H1 (cell line): ENCODE results near the gene HLA-DOB. TPM values are rescaled to one million over a fixed set of nuclear protein-coding genes. Genes with fewer than 3 reads are reported as not detected.

Source experiments
- CTCF ChIA-PET: fragments of 300-600 bp; sonication (Branson Sonifier 250); formaldehyde crosslinking; loops from one replicate; lab custom pipeline; 2021; ENCODE audit not compliant: partially characterized antibody; lab: Charles Lee
- POLR2A ChIA-PET: fragments of 300-600 bp; sonication (Branson Sonifier 250); formaldehyde crosslinking; loops from one replicate; lab custom pipeline; 2021; ENCODE audit warnings: inconsistent platforms; ENCODE audit not compliant: partially characterized antibody; lab: Charles Lee
- DNase-seq, 2 experiments: peaks; one replicate each; pipeline versions ENCODE4 v3.0.0 to v3.0.0-alpha.2; 2010 to 2022; ENCODE audit warnings: low spot score in 2 of 2, low read depth in 1 of 2, mixed read lengths in 1 of 2
- FAIRE-seq: peaks from 2 replicates; lab custom pipeline; 2011; peaks lifted over from hg19 to GRCh38; lab: Jason Lieb, UNC
- H2AFZ ChIP-seq: 2 replicates; pipeline ENCODE4 v1.8.1; 2012; ENCODE audit warnings: low read length, inconsistent platforms
- H2AK5ac ChIP-seq: 2 replicates; pipeline ENCODE4 v1.6.1; 2013; ENCODE audit warnings: low read depth, low read length
- H2BK120ac ChIP-seq: replicated peaks from 2 replicates; pipeline ENCODE3; 2013; ENCODE audit warnings: low read depth, low read length, inconsistent platforms
- H2BK12ac ChIP-seq: 2 replicates; pipeline ENCODE4 v1.6.1; 2013; ENCODE audit warnings: low read depth, low read length
- H2BK15ac ChIP-seq: 2 replicates; pipeline ENCODE4 v1.6.1; 2013; ENCODE audit warnings: low read length
- H2BK20ac ChIP-seq: 2 replicates; pipeline ENCODE4 v1.6.1; 2013; ENCODE audit warnings: low read length
- H2BK5ac ChIP-seq: 2 replicates; pipeline ENCODE4 v1.6.1; 2013; ENCODE audit warnings: low read depth, low read length
- H3K14ac ChIP-seq: 2 replicates; pipeline ENCODE4 v1.6.1; 2013; ENCODE audit warnings: inconsistent platforms; ENCODE audit not compliant: insufficient read length
- H3K18ac ChIP-seq: 2 replicates; pipeline ENCODE4 v1.6.1; 2013; ENCODE audit warnings: low read length; ENCODE audit errors: extremely low read depth
- H3K23ac ChIP-seq: 2 replicates; pipeline ENCODE4 v1.6.1; 2013; ENCODE audit warnings: inconsistent platforms; ENCODE audit not compliant: insufficient read length
- H3K23me2 ChIP-seq: 2 replicates; pipeline ENCODE4 v1.6.1; 2013; ENCODE audit warnings: low read depth, low read length
- H3K27ac ChIP-seq: 2 replicates; pipeline ENCODE4 v1.6.1; 2011; ENCODE audit warnings: low read depth, low read length, inconsistent platforms
- H3K27me3 ChIP-seq, 4 experiments: replicated peaks in 1 of 4; 1 replicate in 1 of 4; 2 replicates in 3 of 4; pipeline versions ENCODE4 v1.6.1 to v1.8.1; 2011 to 2013; ENCODE audit warnings: low read length in 3 of 4, mild to moderate bottlenecking in 3 of 4, inconsistent platforms in 2 of 4, mixed read lengths in 2 of 4, moderate library complexity in 1 of 4; ENCODE audit not compliant: control insufficient read depth in 3 of 4, insufficient read depth in 3 of 4; ENCODE audit errors: extremely low read depth in 1 of 4
- H3K36me3 ChIP-seq, 4 experiments: 2 replicates each; pipeline versions ENCODE4 v1.6.1 to v1.8.1; 2011 to 2013; ENCODE audit warnings: mild to moderate bottlenecking in 4 of 4, low read length in 3 of 4, moderate library complexity in 2 of 4, control low read depth in 1 of 4, inconsistent platforms in 1 of 4; ENCODE audit not compliant: insufficient read depth in 4 of 4, control insufficient read depth in 2 of 4
- H3K4ac ChIP-seq: replicated peaks from 2 replicates; pipeline ENCODE3; 2013; ENCODE audit warnings: low read length, low read depth, mixed read lengths, inconsistent platforms; ENCODE audit not compliant: insufficient read length
- H3K4me1 ChIP-seq, 4 experiments: replicated peaks in 1 of 4; 1 replicate in 1 of 4; 2 replicates in 3 of 4; pipeline versions ENCODE4 v1.6.1 to v1.8.1; 2011 to 2013; ENCODE audit warnings: low read length in 3 of 4, inconsistent platforms in 2 of 4, mixed read lengths in 1 of 4; ENCODE audit not compliant: insufficient read depth in 4 of 4, control insufficient read depth in 3 of 4
- H3K4me2 ChIP-seq, 2 experiments: 2 replicates each; pipeline versions ENCODE4 v1.6.1 to v1.8.1; 2011 to 2013; ENCODE audit warnings: low read depth in 2 of 2, low read length in 2 of 2, control low read depth in 1 of 2, inconsistent platforms in 1 of 2, mild to moderate bottlenecking in 1 of 2; ENCODE audit not compliant: insufficient read depth in 1 of 2
- H3K4me3 ChIP-seq, 4 experiments: fragments of 200-600, 300-600 bp in 1 of 4; sonication (generic), shearing (Covaris generic), sonication (Bioruptor Twin) in 1 of 4; 2 replicates each; pipeline versions ENCODE4 v1.5.1 to v1.8.1; 2011 to 2016; ENCODE audit warnings: low read length in 4 of 4, low read depth in 3 of 4, control low read depth in 2 of 4, inconsistent platforms in 2 of 4, mild to moderate bottlenecking in 2 of 4, mixed read lengths in 1 of 4, moderate library complexity in 1 of 4; ENCODE audit not compliant: insufficient read depth in 2 of 4; ENCODE audit errors: extremely low read depth in 1 of 4
- H3K56ac ChIP-seq: replicated peaks from 2 replicates; pipeline ENCODE3; 2013; ENCODE audit warnings: low read depth, mild to moderate bottlenecking, mixed read lengths, low read length, inconsistent platforms; ENCODE audit not compliant: insufficient read length
- H3K79me1 ChIP-seq: 2 replicates; pipeline ENCODE4 v1.6.1; 2013; ENCODE audit warnings: low read depth, low read length, control low read depth
- H3K79me2 ChIP-seq, 2 experiments: 2 replicates each; pipeline versions ENCODE4 v1.6.1 to v1.8.1; 2012 to 2013; ENCODE audit warnings: low read length in 2 of 2, mild to moderate bottlenecking in 2 of 2, inconsistent platforms in 1 of 2; ENCODE audit not compliant: insufficient read depth in 2 of 2, control insufficient read depth in 1 of 2
- H3K9ac ChIP-seq, 4 experiments: replicated peaks in 1 of 4; 1 replicate in 1 of 4; 2 replicates in 3 of 4; pipeline versions ENCODE4 v1.6.1 to v1.8.1; 2011 to 2013; ENCODE audit warnings: low read depth in 3 of 4, low read length in 3 of 4, control low read depth in 2 of 4, mild to moderate bottlenecking in 2 of 4, moderate library complexity in 2 of 4, inconsistent platforms in 1 of 4; ENCODE audit errors: extremely low read depth in 1 of 4
- H3K9me3 ChIP-seq, 2 experiments: 2 replicates each; pipeline versions ENCODE4 v1.6.1 to v1.8.1; 2012 to 2013; ENCODE audit warnings: mild to moderate bottlenecking in 2 of 2, moderate library complexity in 2 of 2, control low read depth in 1 of 2, inconsistent platforms in 1 of 2, low read depth in 1 of 2, low read length in 1 of 2, mixed read lengths in 1 of 2; ENCODE audit not compliant: insufficient read depth in 2 of 2
- H4K20me1 ChIP-seq, 2 experiments: replicated peaks in 1 of 2; 2 replicates each; pipeline versions ENCODE3 to v1.8.1; 2011 to 2013; ENCODE audit warnings: inconsistent platforms in 2 of 2, low read length in 2 of 2, mild to moderate bottlenecking in 1 of 2; ENCODE audit not compliant: insufficient read depth in 2 of 2, control insufficient read depth in 1 of 2
- H4K5ac ChIP-seq: 2 replicates; pipeline ENCODE4 v1.6.1; 2013; ENCODE audit warnings: low read length, low read depth, mixed read lengths, inconsistent platforms; ENCODE audit not compliant: insufficient read length
- H4K8ac ChIP-seq: 2 replicates; pipeline ENCODE4 v1.8.0; 2013; ENCODE audit warnings: mild to moderate bottlenecking, moderate library complexity, low read length, inconsistent platforms; ENCODE audit not compliant: insufficient read depth; ENCODE audit errors: extremely low read depth
- H4K91ac ChIP-seq: replicated peaks from 2 replicates; pipeline ENCODE3; 2013; ENCODE audit warnings: low read length, mixed read lengths, inconsistent platforms; ENCODE audit not compliant: insufficient read length
- BACH1 ChIP-seq: IDR thresholded peaks from 2 replicates; pipeline ENCODE4 v1.6.1; 2012; ENCODE audit warnings: low read length, improper control_type of control experiment
- MAFK ChIP-seq: IDR thresholded peaks from 2 replicates; pipeline ENCODE4 v1.6.1; 2012; ENCODE audit warnings: low read depth, mild to moderate bottlenecking, improper control_type of control experiment, low read length
- ZNF274 ChIP-seq: IDR thresholded peaks from 2 replicates; pipeline ENCODE4 v1.7.0; 2012; ENCODE audit warnings: low read length, borderline replicate concordance; ENCODE audit errors: extremely low read depth
- WGBS, 2 experiments: shearing (Covaris generic) in 1 of 2; methylation state at CpG; one replicate each; pipeline versions ENCODE4 v1.1.6 to v1.1.7; 2013 to 2015; ENCODE audit warnings: low lambda C conversion rate in 2 of 2, mixed read lengths in 2 of 2, inconsistent platforms in 1 of 2, low coverage in 1 of 2, missing lambda C conversion rate in 1 of 2; ENCODE audit not compliant: insufficient replicate concordance in 2 of 2, insufficient coverage in 1 of 2, insufficient read length in 1 of 2; ENCODE audit errors: extremely low coverage in 1 of 2, missing lambda C conversion rate in 1 of 2; 5-methylcytosine and 5-hydroxymethylcytosine counted together
- polyA plus RNA-seq, 7 experiments: library from polyadenylated mRNA; depleted of rRNA in 3 of 7; stranded (reverse) in 5 of 7; unstranded in 2 of 7; fragments of >200 nt in 5 of 7; fragments of 200-250 nt in 2 of 7; gene quantifications; 1 replicate in 5 of 7; 2 replicates in 1 of 7; 4 replicates in 1 of 7; pipeline versions ENCODE4 v1.2.1 to v1.2.3, GENCODE V29; 2011 to 2013; ENCODE audit warnings: missing spikeins in 2 of 7, mixed read lengths in 2 of 7
- total RNA-seq: library from RNA; stranded (reverse); fragmentation: NEBNext Ultra II Directional; extraction: Animal tissue kit (Norgen Biotek cat#: 25700); gene quantifications from 2 replicates; pipeline ENCODE4 v1.2.1, GENCODE V29; 2021

The HLA-DOB gene
- total and polyA plus RNA-seq, 2 of the 8 experiments (the other 6 are each of a cell fraction or from before 2014, with no cell fraction given): 0.35 TPM; not detected in 1

DNA sequence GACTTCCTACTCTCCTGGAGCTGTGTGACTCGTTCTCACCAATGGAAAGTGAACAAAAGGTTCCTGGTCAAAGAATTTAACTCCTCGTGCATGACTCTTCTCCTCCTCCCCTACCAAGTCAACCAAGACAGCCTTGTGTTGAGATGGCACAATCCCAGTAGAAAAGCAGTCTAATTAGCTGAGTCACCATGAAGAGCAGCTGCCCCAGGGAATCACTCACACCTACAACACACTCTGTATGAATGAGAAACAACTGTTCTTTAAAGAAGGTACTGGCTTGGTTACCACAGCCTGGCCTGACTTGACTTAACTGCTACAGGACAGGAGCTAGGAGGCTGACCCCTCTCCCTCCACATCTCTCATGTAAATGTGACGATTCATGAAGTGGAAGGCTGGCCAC lies 2.9 kb upstream of the HLA-DOB start:
- Histone ChIP-seq H3K56ac (no peak overlapping the region), H3K4me2 (no peak overlapping the region), H3K4me1 (no peaks in the 10 kb centered on the region), H3K79me1 (no peaks in the 10 kb centered on the region), H3K36me3 (no peaks in the 10 kb centered on the region), H2AK5ac (no peak overlapping the region), H3K9ac (no peak overlapping the region), H4K8ac (no peak overlapping the region), H3K79me2 (no peaks in the 10 kb centered on the region), H3K23me2 (no peaks in the 10 kb centered on the region), H3K27me3 (no peaks in the 10 kb centered on the region; a peak in 1 of 7 replicates), H3K27ac (no peak overlapping the region), H3K18ac (no peak overlapping the region), H3K4me3 (no peak overlapping the region), H2BK20ac (no peak overlapping the region), H2BK15ac (no peak overlapping the region), H4K5ac (no peak overlapping the region), H3K14ac (no peak overlapping the region), H2BK5ac (no peak overlapping the region), H3K9me3 (no peaks in the 10 kb centered on the region), H2BK120ac (no peak overlapping the region), H4K91ac (no peak overlapping the region), H3K4ac (no peak overlapping the region), H2AFZ (peak overlapping the region; percentile 44; the same call in 1 of the 2 replicates), H4K20me1 (no peaks in the 10 kb centered on the region), H3K23ac (no peak overlapping the region), H2BK12ac (no peak overlapping the region)
- TF ChIP-seq ZNF274 (no peak), BACH1 (peak; percentile 64; the same call in 1 of the 2 replicates), MAFK (0 out of 2 replicates have a peak, but pooled peaks have one; percentile 4)
- 92% methylated on average over 3 of the region's 3 CpGs; no CpG with 5 or more reads in 1 of the 2 experiments for WGBS, 2 experiments
- ChIA-PET POLR2A (interaction anchor here (1.0 to 1.4 kb wide), 3 partner anchors 12 to 152 kb away, joined by 3 to 4 read pairs (median 3); no protein-coding TSS in a partner anchor), CTCF (interaction anchor here (1.0 to 2.4 kb wide), 5 partner anchors 18 to 66 kb away, joined by 3 to 9 read pairs (median 5); partner anchors contain the start of gene TAP2)
- FAIRE-seq: no peak
- DNase-seq: no peak
